Measurements from ENCODE around the gene GPATCH2. TPM values are rescaled to one million over a fixed set of nuclear protein-coding genes. Genes with fewer than 3 reads are reported as not detected.
"Not testable (repeated sequence)": the region's sequence is repeated elsewhere in the genome, so short reads cannot be mapped to it uniquely, and the experiment has no call there.

Gene GPATCH2
- total and polyA plus RNA-seq, 9 donors, result 10.2 to 15.9 (median 12.3) TPM

- Histone ChIP-seq H3K4me3 (ENCODE audit: low read length) (no peak overlapping the region), H3K27me3 (ENCODE audit: control insufficient read depth, insufficient read depth, low read length) (no peaks in the 10 kb centered on the region), H3K4me1 (ENCODE audit: control insufficient read depth, insufficient read depth, low read length) (no peaks in the 10 kb centered on the region), H3K36me3 (ENCODE audit: control insufficient read depth, insufficient read depth, low read length) (no peaks in the 10 kb centered on the region), H3K27ac (ENCODE audit: low read length) (no peak overlapping the region), H3K9me3 (replicated peaks; ENCODE audit: control insufficient read depth, low read depth, low read length) (no peaks in the 10 kb centered on the region)
- no CpG with 5 or more reads among the region's 5 CpGs for WGBS (ENCODE audit: insufficient coverage)
- no peak for DNase-seq
Observed at GRCh38 chr1:217389895-217390294, 241.0 kb downstream of the GPATCH2 start.

GRCh38 chr1:217388522-217389065 lies 242.3 kb downstream of the GPATCH2 start:
- no peaks in the 10 kb centered on the region for H3K27me3 ChIP-seq (ENCODE audit: control insufficient read depth, insufficient read depth, low read length)
- no peaks in the 10 kb centered on the region for H3K4me1 ChIP-seq (ENCODE audit: control insufficient read depth, insufficient read depth, low read length)
- no peak overlapping the region for H3K27ac ChIP-seq (ENCODE audit: low read length)
- H3K9me3 ChIP-seq (replicated peaks; ENCODE audit: control insufficient read depth, low read depth, low read length), result no peaks in the 10 kb centered on the region
- 76% methylated on average over 5 of the region's 9 CpGs for WGBS (ENCODE audit: insufficient coverage)
- no peak for DNase-seq
- H3K36me3 ChIP-seq (ENCODE audit: control insufficient read depth, insufficient read depth, low read length), result no peaks in the 10 kb centered on the region
- no peak overlapping the region for H3K4me3 ChIP-seq (ENCODE audit: low read length)

GRCh38 chr1:217381773-217382172 lies 249.1 kb downstream of the GPATCH2 start:
- H3K27me3 ChIP-seq (ENCODE audit: control insufficient read depth, insufficient read depth, low read length); H3K27ac ChIP-seq (ENCODE audit: low read length); H3K4me3 ChIP-seq (ENCODE audit: low read length); H3K4me1 ChIP-seq (ENCODE audit: control insufficient read depth, insufficient read depth, low read length); H3K36me3 ChIP-seq (ENCODE audit: control insufficient read depth, insufficient read depth, low read length); DNase-seq: not testable (repeated sequence)
- H3K9me3 ChIP-seq (replicated peaks; ENCODE audit: control insufficient read depth, low read depth, low read length), result peaks cover 10% of the 10 kb centered on the region
- 30% methylated on average over 2 of the region's 2 CpGs for WGBS (ENCODE audit: insufficient coverage)

GRCh38 chr1:217379804-217380203 lies 251.1 kb downstream of the GPATCH2 start:
- H3K27me3 ChIP-seq (ENCODE audit: control insufficient read depth, insufficient read depth, low read length); H3K4me1 ChIP-seq (ENCODE audit: control insufficient read depth, insufficient read depth, low read length); DNase-seq; H3K27ac ChIP-seq (ENCODE audit: low read length); H3K36me3 ChIP-seq (ENCODE audit: control insufficient read depth, insufficient read depth, low read length); H3K4me3 ChIP-seq (ENCODE audit: low read length): not testable (repeated sequence)
- 80% methylated on average over 3 of the region's 5 CpGs for WGBS (ENCODE audit: insufficient coverage)
- peaks cover 11% of the 10 kb centered on the region for H3K9me3 ChIP-seq (replicated peaks; ENCODE audit: control insufficient read depth, low read depth, low read length)

DNA sequence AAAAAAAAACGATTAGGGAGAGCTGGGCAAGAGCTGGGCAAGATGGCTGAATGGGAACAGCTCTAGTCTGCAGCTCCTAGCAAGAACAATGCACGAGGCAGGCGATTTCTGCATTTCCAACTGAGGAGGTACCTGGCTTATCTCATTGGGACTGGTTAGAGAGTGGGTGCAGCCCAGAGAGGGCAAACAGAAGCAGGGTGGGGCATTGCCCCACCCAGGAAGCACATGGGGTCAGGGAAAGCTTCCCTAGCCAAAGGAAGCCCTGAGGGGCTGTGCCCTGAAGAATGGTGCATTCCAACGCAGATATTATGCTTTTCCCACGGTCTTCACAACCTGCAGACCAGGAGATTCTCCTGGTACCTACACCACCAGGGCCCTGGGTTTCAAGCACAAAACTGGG lies 251.6 kb downstream of the GPATCH2 start:
- peaks cover 11% of the 10 kb centered on the region for H3K9me3 ChIP-seq (replicated peaks; ENCODE audit: control insufficient read depth, low read depth, low read length)
- no peak overlapping the region for H3K4me3 ChIP-seq (ENCODE audit: low read length)
- no peaks in the 10 kb centered on the region for H3K27me3 ChIP-seq (ENCODE audit: control insufficient read depth, insufficient read depth, low read length)
- 66% methylated on average over 5 of the region's 5 CpGs for WGBS (ENCODE audit: insufficient coverage)
- DNase-seq, result no peak
- H3K27ac ChIP-seq (ENCODE audit: low read length), result no peak overlapping the region
- no peaks in the 10 kb centered on the region for H3K4me1 ChIP-seq (ENCODE audit: control insufficient read depth, insufficient read depth, low read length)
- no peaks in the 10 kb centered on the region for H3K36me3 ChIP-seq (ENCODE audit: control insufficient read depth, insufficient read depth, low read length)

Other genes starting within 250 kb of the GPATCH2 start
- 3.0 TPM for gene SPATA17, start 254 bp upstream of the GPATCH2 start, total RNA-seq
- gene SPATA17, start 254 bp upstream of the GPATCH2 start, polyA plus RNA-seq (ENCODE audit: insufficient read depth in 1 of 8, insufficient read length in 8 of 8, low replicate concordance in 1 of 8), result 1 to 10 TPM; 2.3 to 4.3 (median 3.6) TPM